ENCODE data around the gene EXOSC7.

DNA sequence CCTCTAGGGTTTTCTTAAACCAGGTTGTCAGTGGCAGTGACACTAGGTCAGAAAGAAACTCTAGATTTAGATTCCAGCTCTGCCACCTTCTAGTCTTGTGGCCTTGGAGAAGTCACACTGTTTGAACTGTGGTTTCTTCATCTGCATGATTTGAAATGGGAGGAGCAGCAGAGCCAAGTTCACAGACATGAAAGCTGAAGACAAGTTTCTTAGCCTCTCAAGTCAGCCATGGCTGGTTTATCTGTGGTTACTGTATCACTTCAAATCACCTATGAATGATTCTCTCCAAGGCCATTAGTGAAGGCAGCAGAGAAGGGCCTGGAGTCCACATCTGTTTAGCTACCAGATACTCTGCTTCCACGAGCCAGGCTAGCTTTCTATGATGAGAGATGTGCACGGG lies 65.6 kb downstream of the EXOSC7 start:
- TF ChIP-seq ZKSCAN1 (IDR thresholded peaks at IDR 0.05; ENCODE audit: low read depth, low read length) (no peak), KDM1A (IDR thresholded peaks at IDR 0.05) (no peak), HNRNPH1 (optimal IDR thresholded peaks at IDR 0.05; ENCODE audit: low read depth, low read length) (no peak), POLR2AphosphoS5 (IDR thresholded peaks at IDR 0.05; ENCODE audit: control insufficient read depth, insufficient read depth, low read depth, low read length) (no peak), COPS2 (conservative IDR thresholded peaks at IDR 0.05) (no peak), ESRRA (IDR thresholded peaks at IDR 0.05; ENCODE audit: borderline replicate concordance, low read depth) (no peak), ZBTB8A (IDR thresholded peaks at IDR 0.05; ENCODE audit: partially characterized antibody) (no peak), ZNF274 (IDR thresholded peaks at IDR 0.05; ENCODE audit: borderline replicate concordance, low read depth, low read length) (no peak)
- TF ChIP-seq, protein P1, sequence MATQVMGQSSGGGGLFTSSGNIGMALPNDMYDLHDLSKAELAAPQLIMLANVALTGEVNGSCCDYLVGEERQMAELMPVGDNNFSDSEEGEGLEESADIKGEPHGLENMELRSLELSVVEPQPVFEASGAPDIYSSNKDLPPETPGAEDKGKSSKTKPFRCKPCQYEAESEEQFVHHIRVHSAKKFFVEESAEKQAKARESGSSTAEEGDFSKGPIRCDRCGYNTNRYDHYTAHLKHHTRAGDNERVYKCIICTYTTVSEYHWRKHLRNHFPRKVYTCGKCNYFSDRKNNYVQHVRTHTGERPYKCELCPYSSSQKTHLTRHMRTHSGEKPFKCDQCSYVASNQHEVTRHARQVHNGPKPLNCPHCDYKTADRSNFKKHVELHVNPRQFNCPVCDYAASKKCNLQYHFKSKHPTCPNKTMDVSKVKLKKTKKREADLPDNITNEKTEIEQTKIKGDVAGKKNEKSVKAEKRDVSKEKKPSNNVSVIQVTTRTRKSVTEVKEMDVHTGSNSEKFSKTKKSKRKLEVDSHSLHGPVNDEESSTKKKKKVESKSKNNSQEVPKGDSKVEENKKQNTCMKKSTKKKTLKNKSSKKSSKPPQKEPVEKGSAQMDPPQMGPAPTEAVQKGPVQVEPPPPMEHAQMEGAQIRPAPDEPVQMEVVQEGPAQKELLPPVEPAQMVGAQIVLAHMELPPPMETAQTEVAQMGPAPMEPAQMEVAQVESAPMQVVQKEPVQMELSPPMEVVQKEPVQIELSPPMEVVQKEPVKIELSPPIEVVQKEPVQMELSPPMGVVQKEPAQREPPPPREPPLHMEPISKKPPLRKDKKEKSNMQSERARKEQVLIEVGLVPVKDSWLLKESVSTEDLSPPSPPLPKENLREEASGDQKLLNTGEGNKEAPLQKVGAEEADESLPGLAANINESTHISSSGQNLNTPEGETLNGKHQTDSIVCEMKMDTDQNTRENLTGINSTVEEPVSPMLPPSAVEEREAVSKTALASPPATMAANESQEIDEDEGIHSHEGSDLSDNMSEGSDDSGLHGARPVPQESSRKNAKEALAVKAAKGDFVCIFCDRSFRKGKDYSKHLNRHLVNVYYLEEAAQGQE (IDR thresholded peaks at IDR 0.05; ENCODE audit: borderline replicate concordance) = no peak
- TF ChIP-seq, protein P1 (CRISPR knock-in tag; IDR thresholded peaks at IDR 0.05; ENCODE audit: low read depth) = 0 out of 2 replicates have a peak, but pooled peaks have one; percentile 28

Measured in K562 (cell line).